Adrenal gland (tissue), 5 donors: ENCODE data around the gene NAALADL2.

ENCODE experiments used
- CTCF ChIP-seq, 6 experiments: fragments of 450-650 bp in 4 of 6; fragments of 200-600 bp in 2 of 6; sonication (generic) in 1 of 6; IDR thresholded peaks; 1 replicate in 5 of 6; 2 replicates in 1 of 6; pipeline versions ENCODE4 v1.5.1 to v1.8.0; 2016 to 2021; ENCODE audit warnings: antibody characterized with exemption in 6 of 6, mild to moderate bottlenecking in 2 of 6, moderate library complexity in 1 of 6
- POLR2A ChIP-seq, 2 donors: fragments of 450-650 bp; IDR thresholded peaks; one replicate each; pipeline ENCODE4 v1.6.1; 2017; ENCODE audit warnings: antibody characterized with exemption in 2 of 2, mild to moderate bottlenecking in 2 of 2, moderate library complexity in 1 of 2
- donor health status: DM: no; HTN: no; CAD: no.

DNA sequence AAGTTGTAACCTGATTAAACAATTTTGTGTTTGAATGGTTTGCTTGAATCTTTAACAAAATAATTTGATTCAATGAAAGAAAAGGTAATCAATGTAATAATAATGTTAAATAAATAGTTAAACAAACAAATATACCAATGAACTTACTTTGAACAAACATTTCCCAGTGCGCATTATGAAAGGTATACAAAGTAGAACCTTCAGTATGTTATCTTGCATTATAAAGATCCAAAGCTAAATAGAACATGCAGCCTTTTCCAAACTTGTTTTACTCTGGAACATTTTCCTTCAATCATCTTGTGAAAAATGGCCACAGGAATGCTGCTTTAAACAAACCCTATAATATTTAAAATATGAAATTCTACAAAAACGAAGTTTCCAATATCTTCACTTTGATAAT lies 620.0 kb downstream of the NAALADL2 start:
- TF ChIP-seq POLR2A (IDR thresholded peaks at IDR 0.05) (no peak), CTCF (IDR thresholded peaks at IDR 0.05) (no peak)
